MM.1S (cell line): ENCODE measurements around the gene HNRNPDL.
"Not testable (repeated sequence)": the region's sequence is repeated elsewhere in the genome, so short reads cannot be mapped to it uniquely, and the experiment has no call there.

Experiments
- DNase-seq: peaks from one replicate; pipeline ENCODE4 v3.0.0-alpha.2; 2015
- H2AFZ ChIP-seq: fragments of 300-600 bp; sonication (generic); 2 replicates; pipeline ENCODE4 v1.6.0; 2016; ENCODE audit warnings: antibody characterized with exemption, low read length
- H3F3A ChIP-seq: fragments of 300-600 bp; sonication (generic); 2 replicates; pipeline ENCODE4 v1.6.1; 2016; ENCODE audit warnings: mild to moderate bottlenecking, antibody characterized with exemption, low read length, moderate library complexity, mixed read lengths; ENCODE audit not compliant: insufficient read depth
- H3K27ac ChIP-seq: fragments of 300-600 bp; sonication (generic); 2 replicates; pipeline ENCODE4 v1.5.1; 2016; ENCODE audit warnings: mild to moderate bottlenecking, low read length
- H3K27me3 ChIP-seq: fragments of 300-600 bp; sonication (generic); replicated peaks from 2 replicates; pipeline ENCODE4 v1.6.0; 2016; ENCODE audit warnings: low read length; ENCODE audit not compliant: insufficient read depth
- H3K36me3 ChIP-seq: fragments of 300-600 bp; sonication (generic); replicated peaks from 2 replicates; pipeline ENCODE4 v1.6.1; 2016; ENCODE audit warnings: mild to moderate bottlenecking, low read length, mixed read lengths; ENCODE audit not compliant: insufficient read depth
- H3K4me1 ChIP-seq: fragments of 300-600 bp; sonication (generic); 2 replicates; pipeline ENCODE4 v1.6.1; 2016; ENCODE audit warnings: low read length, mixed read lengths
- H3K4me2 ChIP-seq: fragments of 300-600 bp; sonication (generic); 2 replicates; pipeline ENCODE4 v1.6.0; 2016; ENCODE audit warnings: low read depth, low read length
- H3K4me3 ChIP-seq: fragments of 300-600 bp; sonication (generic); 2 replicates; pipeline ENCODE4 v1.5.1; 2016; ENCODE audit warnings: low read length, mixed read lengths
- H3K79me2 ChIP-seq: fragments of 300-600 bp; sonication (generic); 2 replicates; pipeline ENCODE4 v1.6.1; 2016; ENCODE audit warnings: mixed run types, low read length, mixed read lengths
- H3K9ac ChIP-seq: fragments of 300-600 bp; sonication (generic); 2 replicates; pipeline ENCODE4 v1.6.1; 2016; ENCODE audit warnings: low read length, mixed read lengths
- H3K9me2 ChIP-seq: fragments of 300-600 bp; sonication (generic); replicated peaks from 2 replicates; pipeline ENCODE4 v1.6.1; 2016; ENCODE audit warnings: mild to moderate bottlenecking, low read length, mixed read lengths; ENCODE audit not compliant: insufficient read depth
- H3K9me3 ChIP-seq: fragments of 300-600 bp; sonication (generic); replicated peaks from 2 replicates; pipeline ENCODE4 v1.6.1; 2016; ENCODE audit warnings: mild to moderate bottlenecking, low read length, mixed read lengths; ENCODE audit not compliant: insufficient read depth
- H4K20me1 ChIP-seq: fragments of 300-600 bp; sonication (generic); 2 replicates; pipeline ENCODE4 v1.6.1; 2016; ENCODE audit warnings: mild to moderate bottlenecking, low read length, moderate library complexity, mixed read lengths; ENCODE audit not compliant: insufficient read depth
- CTCF ChIP-seq: fragments of 300-600 bp; sonication (generic); IDR thresholded peaks from 2 replicates; pipeline ENCODE4 v1.5.1; 2016; ENCODE audit warnings: antibody characterized with exemption, low read length, mixed read lengths
- EZH2 ChIP-seq: fragments of 300-600 bp; sonication (generic); optimal IDR thresholded peaks from 2 replicates; pipeline ENCODE3; 2017; ENCODE audit warnings: low read depth, mild to moderate bottlenecking, antibody characterized with exemption, low read length, mixed read lengths
- EZH2phosphoT487 ChIP-seq: fragments of 300-600 bp; sonication (generic); IDR thresholded peaks from 2 replicates; pipeline ENCODE4 v1.6.1; 2018; ENCODE audit warnings: antibody characterized with exemption, low read length

HNRNPDL gene

GRCh38 chr4:82419451-82419850, 10.8 kb downstream of the HNRNPDL start:
- Histone ChIP-seq H3K27ac (no peak overlapping the region), H3K36me3 (peaks cover 11% of the 10 kb centered on the region), H3K4me3 (no peak overlapping the region), H3K9ac (no peak overlapping the region), H3K79me2 (0 out of 2 replicates have a peak, but pooled peaks cover under 1% of the 10 kb centered on the region), H3K9me3 (no peaks in the 10 kb centered on the region), H3F3A (peaks cover 44% of the 10 kb centered on the region), H3K4me2 (no peak overlapping the region), H2AFZ (no peak overlapping the region), H3K4me1 (no peaks in the 10 kb centered on the region), H4K20me1 (peaks cover 16% of the 10 kb centered on the region), H3K9me2 (no peaks in the 10 kb centered on the region), H3K27me3 (no peaks in the 10 kb centered on the region)
- DNase-seq: no peak
- no peak for TF ChIP-seq CTCF
- TF ChIP-seq EZH2phosphoT487: no peak
- no peak for TF ChIP-seq EZH2

- DNase-seq: no peak
- no peak overlapping the region for H3K4me2 ChIP-seq
- no peaks in the 10 kb centered on the region for H3K79me2 ChIP-seq
- no peak overlapping the region for H3K4me3 ChIP-seq
- H3K9me2 ChIP-seq: no peaks in the 10 kb centered on the region
- no peaks in the 10 kb centered on the region for H3K9me3 ChIP-seq
- H3K36me3 ChIP-seq: no peaks in the 10 kb centered on the region
- TF ChIP-seq CTCF: no peak
- no peak for TF ChIP-seq EZH2phosphoT487
- no peak for TF ChIP-seq EZH2
- H3F3A ChIP-seq: peaks cover 11% of the 10 kb centered on the region
- H3K27me3 ChIP-seq: no peaks in the 10 kb centered on the region
- no peaks in the 10 kb centered on the region for H4K20me1 ChIP-seq
- H3K27ac ChIP-seq: no peak overlapping the region
- no peak overlapping the region for H3K9ac ChIP-seq
- no peaks in the 10 kb centered on the region for H3K4me1 ChIP-seq
- no peak overlapping the region for H2AFZ ChIP-seq
These were observed 14.3 kb downstream of the HNRNPDL start for GRCh38 chr4:82415922-82416365.

GRCh38 chr4:82415061-82415460, 15.2 kb downstream of the HNRNPDL start:
- not testable (repeated sequence) for H3K4me3 ChIP-seq, H3K36me3 ChIP-seq, H3K4me1 ChIP-seq, H3K4me2 ChIP-seq, H3F3A ChIP-seq, H3K79me2 ChIP-seq, H3K9me3 ChIP-seq, DNase-seq, H2AFZ ChIP-seq, H3K9me2 ChIP-seq, H3K27ac ChIP-seq, H3K27me3 ChIP-seq, H4K20me1 ChIP-seq, H3K9ac ChIP-seq

- Histone ChIP-seq H3K79me2 (no peaks in the 10 kb centered on the region), H3K9ac (no peak overlapping the region), H3K9me3 (no peaks in the 10 kb centered on the region), H3K4me3 (no peak overlapping the region), H3K27me3 (no peaks in the 10 kb centered on the region), H3F3A (no peaks in the 10 kb centered on the region), H4K20me1 (no peaks in the 10 kb centered on the region), H3K9me2 (no peaks in the 10 kb centered on the region), H2AFZ (no peak overlapping the region), H3K27ac (no peak overlapping the region), H3K36me3 (no peaks in the 10 kb centered on the region), H3K4me2 (no peak overlapping the region), H3K4me1 (no peaks in the 10 kb centered on the region)
- DNase-seq: no peak
- no peak for TF ChIP-seq CTCF
These were observed 26.5 kb downstream of the HNRNPDL start for GRCh38 chr4:82403725-82404124.
